Ascending aorta (tissue), 2 donors: ENCODE results near the gene COPS6. TPM values are rescaled to one million over a fixed set of nuclear protein-coding genes. Genes with fewer than 3 reads are reported as not detected.

Experiments used
- DNase-seq, 2 donors: peaks; one replicate each; pipeline ENCODE4 v3.0.0-alpha.2; 2019; ENCODE audit warnings: low spot score in 2 of 2
- H3K27ac ChIP-seq, 2 donors: fragments of 200-600 bp; sonication (generic); one replicate each; pipeline ENCODE4 v1.5.1; 2016 to 2017; ENCODE audit warnings: mild to moderate bottlenecking in 1 of 2
- H3K27me3 ChIP-seq: fragments of 200-600 bp; sonication (generic); one replicate; pipeline ENCODE4 v1.5.1; 2017
- H3K36me3 ChIP-seq, 2 donors: fragments of 200-600 bp; sonication (generic); one replicate each; pipeline ENCODE4 v1.5.1; 2016
- H3K4me1 ChIP-seq, 2 donors: fragments of 200-600 bp; sonication (generic); one replicate each; pipeline ENCODE4 v1.5.1; 2016 to 2017; ENCODE audit warnings: mild to moderate bottlenecking in 1 of 2
- H3K4me3 ChIP-seq, 2 donors: fragments of 200-600 bp; sonication (generic); one replicate each; pipeline ENCODE4 v1.5.1; 2016 to 2017; ENCODE audit warnings: mild to moderate bottlenecking in 1 of 2
- H3K9me3 ChIP-seq, 2 donors: fragments of 200-600 bp; sonication (generic); one replicate each; pipeline ENCODE4 v1.5.1; 2016
- intact Hi-C: fragments of 100-400 bp; cut with DNase I; formaldehyde crosslinking; loops from one replicate; pipeline ENCODE4 v1.15.1; 2023
- total RNA-seq: library from RNA; depleted of rRNA; stranded (reverse); fragments of >200 nt; gene quantifications from one replicate; pipeline ENCODE4 v1.1.0, GENCODE V29; 2016
- TF ChIP-seq, protein P1 (sequence below), 3 experiments: fragments of 200-600 bp in 2 of 3; fragments of 450-650 bp in 1 of 3; sonication (generic) in 2 of 3; IDR thresholded peaks; one replicate each; pipeline ENCODE4 v1.5.1; 2016 to 2019; ENCODE audit warnings: antibody characterized with exemption in 3 of 3, mild to moderate bottlenecking in 1 of 3, moderate library complexity in 1 of 3

Gene COPS6
- total RNA-seq, 1 donor from 2014 or later, result 18.1 TPM

DNA sequence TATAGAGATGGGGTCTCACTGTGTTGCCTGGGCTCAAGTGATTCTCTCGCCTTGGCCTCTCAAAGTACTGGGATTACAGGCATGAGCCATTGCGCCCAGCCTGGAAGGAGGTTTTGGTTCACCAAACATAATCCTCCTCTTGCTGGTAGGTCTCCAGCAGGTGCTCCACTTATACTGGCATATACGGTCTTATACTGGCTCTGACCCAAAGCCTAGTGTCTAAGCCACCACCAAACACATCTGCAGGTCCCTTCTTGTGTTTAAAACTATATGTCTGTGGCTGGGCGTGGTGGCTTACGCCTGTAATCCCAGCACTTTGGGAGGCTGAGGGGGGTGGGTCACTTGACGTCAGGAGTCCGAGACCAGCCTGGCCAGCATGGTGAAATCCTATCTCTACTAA is 43.4 kb downstream of the COPS6 start:
- H3K36me3 ChIP-seq, result no peaks in the 10 kb centered on the region
- H3K27ac ChIP-seq, result no peak overlapping the region
- no peaks in the 10 kb centered on the region for H3K9me3 ChIP-seq
- intact Hi-C loops, result loop anchor here (5.0 kb wide), 2 partner anchors 85 to 140 kb away; partner anchors contain the start of gene PVRIG
- TF ChIP-seq, protein P1, sequence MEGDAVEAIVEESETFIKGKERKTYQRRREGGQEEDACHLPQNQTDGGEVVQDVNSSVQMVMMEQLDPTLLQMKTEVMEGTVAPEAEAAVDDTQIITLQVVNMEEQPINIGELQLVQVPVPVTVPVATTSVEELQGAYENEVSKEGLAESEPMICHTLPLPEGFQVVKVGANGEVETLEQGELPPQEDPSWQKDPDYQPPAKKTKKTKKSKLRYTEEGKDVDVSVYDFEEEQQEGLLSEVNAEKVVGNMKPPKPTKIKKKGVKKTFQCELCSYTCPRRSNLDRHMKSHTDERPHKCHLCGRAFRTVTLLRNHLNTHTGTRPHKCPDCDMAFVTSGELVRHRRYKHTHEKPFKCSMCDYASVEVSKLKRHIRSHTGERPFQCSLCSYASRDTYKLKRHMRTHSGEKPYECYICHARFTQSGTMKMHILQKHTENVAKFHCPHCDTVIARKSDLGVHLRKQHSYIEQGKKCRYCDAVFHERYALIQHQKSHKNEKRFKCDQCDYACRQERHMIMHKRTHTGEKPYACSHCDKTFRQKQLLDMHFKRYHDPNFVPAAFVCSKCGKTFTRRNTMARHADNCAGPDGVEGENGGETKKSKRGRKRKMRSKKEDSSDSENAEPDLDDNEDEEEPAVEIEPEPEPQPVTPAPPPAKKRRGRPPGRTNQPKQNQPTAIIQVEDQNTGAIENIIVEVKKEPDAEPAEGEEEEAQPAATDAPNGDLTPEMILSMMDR (IDR thresholded peaks at IDR 0.05), result no peak
- DNase-seq, result no peak
- H3K4me1 ChIP-seq, result peaks cover 0 to 8% of the 10 kb centered on the region in 2 donors
- H3K27me3 ChIP-seq, result no peaks in the 10 kb centered on the region
- H3K4me3 ChIP-seq, result no peak overlapping the region

DNA sequence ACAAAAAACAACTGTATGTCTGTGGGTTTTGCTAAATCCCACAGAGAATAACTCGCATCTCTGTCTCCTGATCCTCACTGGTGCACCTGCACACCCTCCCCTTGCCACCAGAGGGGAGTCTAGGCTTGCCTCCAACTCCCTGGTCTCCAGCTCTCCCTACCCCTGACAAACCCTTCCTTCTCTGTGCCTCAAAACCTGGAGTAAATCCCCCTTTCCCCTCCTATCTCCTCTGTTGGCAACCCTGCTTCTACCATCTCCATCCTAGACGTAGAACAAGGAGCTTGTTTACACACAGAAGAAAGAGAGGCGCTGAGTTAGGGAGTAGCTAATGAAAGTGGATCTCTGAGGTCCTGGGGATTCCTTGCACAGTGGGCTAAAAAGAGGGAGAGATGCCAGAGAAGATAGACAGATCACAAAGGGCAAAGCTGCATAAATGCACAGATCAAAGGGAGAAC is 44.0 kb downstream of the COPS6 start:
- intact Hi-C loops, result loop anchor here (5.0 kb wide), 2 partner anchors 85 to 140 kb away; partner anchors contain the start of gene PVRIG
- no peak for DNase-seq

DNA sequence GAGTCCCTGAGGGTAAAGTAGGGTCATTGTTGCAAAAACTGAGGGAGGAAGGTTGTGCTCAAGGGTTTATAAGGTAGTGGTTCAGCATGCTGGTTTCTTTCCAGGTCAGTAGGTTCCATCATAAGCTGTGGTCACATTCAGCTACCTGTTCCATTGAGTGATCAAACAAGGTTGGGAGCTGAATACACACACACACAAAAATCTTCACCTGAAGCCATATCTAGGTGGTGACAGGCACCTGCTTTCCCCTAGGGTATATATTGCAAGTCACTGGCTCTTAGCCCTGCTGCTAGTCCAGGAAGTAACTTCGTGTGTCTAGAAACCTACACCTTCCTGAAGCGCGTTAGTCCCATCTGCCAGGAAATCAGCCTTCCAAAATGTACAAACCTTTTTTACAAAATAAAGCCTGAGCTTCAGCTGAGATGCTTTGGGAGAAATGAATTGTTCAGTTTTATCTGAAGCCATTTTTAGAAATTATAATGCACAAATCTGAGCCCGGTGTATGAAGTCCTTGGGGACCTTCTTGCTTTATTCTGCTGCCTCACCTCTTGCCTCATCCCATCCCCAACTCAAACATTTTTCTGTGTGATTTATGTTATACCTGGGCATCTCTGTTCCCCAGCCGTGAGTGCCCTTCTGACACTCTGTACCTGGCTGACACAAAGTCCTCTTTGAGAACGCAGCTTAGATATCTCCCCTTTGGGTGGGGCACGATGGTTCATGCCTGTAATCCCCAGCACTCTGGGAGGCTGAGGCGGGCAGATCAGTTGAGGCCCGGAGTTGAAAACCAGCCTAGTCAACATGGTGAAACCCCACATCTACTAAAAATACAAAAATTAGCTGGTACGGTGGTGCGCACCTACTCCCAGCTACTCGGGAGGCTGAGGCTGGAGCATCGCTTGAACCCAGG is 49.3 kb downstream of the COPS6 start:
- TF ChIP-seq, protein P1 (IDR thresholded peaks at IDR 0.05), result no peak
- Histone ChIP-seq H3K4me3 (no peak overlapping the region), H3K27me3 (no peaks in the 10 kb centered on the region), H3K4me1 (no peaks in the 10 kb centered on the region), H3K9me3 (no peaks in the 10 kb centered on the region), H3K27ac (no peak overlapping the region), H3K36me3 (no peaks in the 10 kb centered on the region)
- no peak for DNase-seq
- intact Hi-C loops, result no loop called here

More for the DNA sequence above, 44.0 kb downstream of the COPS6 start:
- Histone ChIP-seq H3K9me3 (no peaks in the 10 kb centered on the region), H3K4me3 (no peak overlapping the region), H3K27ac (no peak overlapping the region), H3K4me1 (peaks cover 0 to 8% of the 10 kb centered on the region in 2 donors), H3K27me3 (no peaks in the 10 kb centered on the region), H3K36me3 (no peaks in the 10 kb centered on the region)
- TF ChIP-seq, protein P1 (IDR thresholded peaks at IDR 0.05), result peak; percentile 62 to 70 (median 69)

DNA sequence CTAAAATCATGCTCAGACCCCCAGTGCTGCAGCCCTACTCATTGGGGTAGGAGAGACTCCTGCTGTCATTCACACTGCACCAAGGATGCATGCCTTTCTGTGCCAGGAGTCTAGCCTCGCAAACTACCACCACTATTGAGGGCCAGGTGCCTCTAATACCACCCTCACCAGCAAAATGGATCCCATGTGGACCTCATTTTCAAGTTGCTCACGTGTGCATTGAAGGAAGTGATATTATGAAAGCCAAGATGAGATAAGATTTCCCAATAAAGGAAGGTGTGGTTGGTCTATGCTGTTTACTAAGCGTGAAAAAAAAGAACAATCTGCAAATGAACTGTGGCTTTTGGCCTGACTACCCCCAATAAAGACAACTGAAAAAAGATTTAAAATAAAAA is 52.8 kb downstream of the COPS6 start:
- Histone ChIP-seq H3K4me1 (no peaks in the 10 kb centered on the region), H3K36me3 (no peaks in the 10 kb centered on the region), H3K27me3 (no peaks in the 10 kb centered on the region), H3K4me3 (no peak overlapping the region), H3K9me3 (no peaks in the 10 kb centered on the region), H3K27ac (no peak overlapping the region)
- intact Hi-C loops, result no loop called here
- TF ChIP-seq, protein P1 (IDR thresholded peaks at IDR 0.05), result no peak
- no peak for DNase-seq

Other genes with a start within 250 kb of the COPS6 start
- not detected for gene OR2AE1, start 211.9 kb upstream of the COPS6 start, total RNA-seq
- 12.7 TPM for gene TRIM4, start 169.4 kb upstream of the COPS6 start, total RNA-seq
- gene GJC3, start 159.3 kb upstream of the COPS6 start, total RNA-seq, result not detected
- gene AZGP1, start 112.9 kb upstream of the COPS6 start, total RNA-seq, result not detected
- gene ZKSCAN1, start 73.4 kb upstream of the COPS6 start, total RNA-seq, result 19.9 TPM
- 58.5 TPM for gene ZSCAN21, start 39.2 kb upstream of the COPS6 start, total RNA-seq
- gene ZNF3, start 7.2 kb upstream of the COPS6 start, total RNA-seq, result 6.9 TPM
- 52.2 TPM for gene MCM7, start 12.4 kb downstream of the COPS6 start, total RNA-seq
- 29.6 TPM for gene AP4M1, start 12.7 kb downstream of the COPS6 start, total RNA-seq
- 103 TPM for gene TAF6, start 30.4 kb downstream of the COPS6 start, total RNA-seq
- gene CNPY4, start 30.7 kb downstream of the COPS6 start, total RNA-seq, result 1.4 TPM
- gene MBLAC1, start 38.0 kb downstream of the COPS6 start, total RNA-seq, result not detected
- 131 TPM for gene LAMTOR4, start 59.9 kb downstream of the COPS6 start, total RNA-seq
- gene TRAPPC14, start 69.8 kb downstream of the COPS6 start, total RNA-seq, result 22.0 TPM
- gene GAL3ST4, start 79.6 kb downstream of the COPS6 start, total RNA-seq, result 3.5 TPM
- gene GPC2, start 88.4 kb downstream of the COPS6 start, total RNA-seq, result not detected
- not detected for gene STAG3, start 88.9 kb downstream of the COPS6 start, total RNA-seq
- 27.8 TPM for gene PVRIG, start 131.0 kb downstream of the COPS6 start, total RNA-seq
- gene SPDYE3, start 218.7 kb downstream of the COPS6 start, total RNA-seq, result not detected